Mesenchymal stem cell (in vitro differentiated cells and primary cell): ENCODE measurements around the gene RUNX2.
A peak's percentile ranks its signal among the peaks of the same experiment; 100 is the strongest.

Experiments used
- DNase-seq: peaks from one replicate; pipeline ENCODE4 v3.0.0-alpha.2; 2013
- H2AFZ ChIP-seq: one replicate; pipeline ENCODE4 v1.6.1; 2013; ENCODE audit warnings: low read depth, mild to moderate bottlenecking, control low read depth, inconsistent platforms, low read length, moderate library complexity
- H2AK5ac ChIP-seq: 2 replicates; pipeline ENCODE4 v1.6.1; 2013; ENCODE audit warnings: low read length, moderate library complexity, mild to moderate bottlenecking, inconsistent platforms; ENCODE audit not compliant: severe bottlenecking
- H2BK120ac ChIP-seq: one replicate; pipeline ENCODE4 v1.6.1; 2013; ENCODE audit warnings: low read depth, mild to moderate bottlenecking, inconsistent platforms, low read length, moderate library complexity
- H2BK12ac ChIP-seq, 2 experiments: one replicate each; pipeline ENCODE4 v1.6.1; 2013; ENCODE audit warnings: inconsistent platforms in 2 of 2, low read length in 2 of 2, mild to moderate bottlenecking in 2 of 2, moderate library complexity in 2 of 2, control low read depth in 1 of 2
- H2BK15ac ChIP-seq: one replicate; pipeline ENCODE4 v1.6.1; 2013; ENCODE audit warnings: mild to moderate bottlenecking, low read depth, inconsistent platforms; ENCODE audit not compliant: poor library complexity, severe bottlenecking
- H2BK5ac ChIP-seq: 2 replicates; pipeline ENCODE4 v1.6.1; 2013; ENCODE audit warnings: low read depth, mild to moderate bottlenecking, low read length, control low read depth, inconsistent platforms; ENCODE audit not compliant: poor library complexity, severe bottlenecking
- H3K14ac ChIP-seq, 2 experiments: one replicate each; pipeline ENCODE4 v1.6.1; 2013; ENCODE audit warnings: inconsistent platforms in 2 of 2, low read length in 2 of 2, control low read depth in 1 of 2, mild to moderate bottlenecking in 1 of 2, moderate library complexity in 1 of 2
- H3K18ac ChIP-seq, 2 experiments: one replicate each; pipeline ENCODE4 v1.6.1; 2013; ENCODE audit warnings: inconsistent platforms in 2 of 2, low read length in 2 of 2, control low read depth in 1 of 2, low read depth in 1 of 2, mild to moderate bottlenecking in 1 of 2
- H3K23ac ChIP-seq, 2 experiments: one replicate each; pipeline ENCODE4 v1.6.1; 2013; ENCODE audit warnings: inconsistent platforms in 2 of 2, low read length in 2 of 2, mild to moderate bottlenecking in 2 of 2, moderate library complexity in 2 of 2, control low read depth in 1 of 2
- H3K27ac ChIP-seq: 2 replicates; pipeline ENCODE4 v1.5.1; 2013; ENCODE audit warnings: mild to moderate bottlenecking, moderate library complexity, low read length, control low read depth, inconsistent platforms; ENCODE audit not compliant: poor library complexity, severe bottlenecking
- H3K27me3 ChIP-seq, 2 experiments: 2 replicates each; pipeline versions ENCODE4 v1.6.1 to v1.7.0; 2013; ENCODE audit warnings: low read length in 2 of 2, mild to moderate bottlenecking in 2 of 2, moderate library complexity in 2 of 2, control low read depth in 1 of 2, inconsistent platforms in 1 of 2; ENCODE audit not compliant: control insufficient read depth in 1 of 2, insufficient read depth in 1 of 2
- H3K36me3 ChIP-seq, 2 experiments: 2 replicates each; pipeline versions ENCODE4 v1.6.1 to v1.7.0; 2013; ENCODE audit warnings: low read length in 2 of 2, control low read depth in 1 of 2, inconsistent platforms in 1 of 2, low read depth in 1 of 2, mild to moderate bottlenecking in 1 of 2; ENCODE audit not compliant: insufficient read depth in 2 of 2, control insufficient read depth in 1 of 2
- H3K4ac ChIP-seq, 2 experiments: one replicate each; pipeline ENCODE4 v1.6.1; 2013; ENCODE audit warnings: inconsistent platforms in 2 of 2, low read length in 2 of 2, mild to moderate bottlenecking in 2 of 2, moderate library complexity in 2 of 2, control low read depth in 1 of 2, low read depth in 1 of 2
- H3K4me1 ChIP-seq: 2 replicates; pipeline ENCODE4 v1.6.1; 2013; ENCODE audit warnings: low read depth, low read length, control low read depth; ENCODE audit not compliant: control insufficient read depth, insufficient read depth
- H3K4me2 ChIP-seq: 2 replicates; pipeline ENCODE4 v1.6.1; 2013; ENCODE audit warnings: low read length, mild to moderate bottlenecking, inconsistent platforms; ENCODE audit not compliant: poor library complexity, severe bottlenecking
- H3K4me3 ChIP-seq, 2 experiments: 2 replicates each; pipeline versions ENCODE4 v1.5.1 to v1.7.0; 2013; ENCODE audit warnings: low read length in 2 of 2, mild to moderate bottlenecking in 2 of 2, control low read depth in 1 of 2, low read depth in 1 of 2; ENCODE audit not compliant: insufficient read depth in 1 of 2
- H3K79me1 ChIP-seq: replicated peaks from 2 replicates; pipeline ENCODE4 v1.6.1; 2013; ENCODE audit warnings: mild to moderate bottlenecking, control low read depth, low read length, inconsistent platforms; ENCODE audit not compliant: poor library complexity, severe bottlenecking
- H3K9ac ChIP-seq: 2 replicates; pipeline ENCODE4 v1.7.0; 2013; ENCODE audit warnings: mild to moderate bottlenecking, low read length, moderate library complexity
- H3K9me3 ChIP-seq: 2 replicates; pipeline ENCODE4 v1.7.0; 2013; ENCODE audit warnings: mild to moderate bottlenecking, low read length; ENCODE audit not compliant: control insufficient read depth
- H4K8ac ChIP-seq: one replicate; pipeline ENCODE4 v1.6.1; 2013; ENCODE audit warnings: inconsistent platforms, mild to moderate bottlenecking, low read length, moderate library complexity
- H4K91ac ChIP-seq: one replicate; pipeline ENCODE4 v1.6.1; 2013; ENCODE audit warnings: mild to moderate bottlenecking, low read length, inconsistent platforms
- WGBS: methylation state at CpG from one replicate; pipeline ENCODE4 v1.1.7; 2013; ENCODE audit warnings: mixed read lengths; 5-methylcytosine and 5-hydroxymethylcytosine counted together

The RUNX2 gene

GRCh38 chr6:45616209-45616608, 288.1 kb downstream of the RUNX2 start:
- no peak overlapping the region for H2BK12ac ChIP-seq
- H2AFZ ChIP-seq, result no peak overlapping the region
- no CpG with 5 or more reads among the region's 1 CpG for WGBS
- peaks cover 0 to 6% of the 10 kb centered on the region in 2 experiments for H3K36me3 ChIP-seq
- H2BK5ac ChIP-seq, result no peak overlapping the region
- H3K9me3 ChIP-seq, result no peaks in the 10 kb centered on the region
- no peak overlapping the region for H3K4me3 ChIP-seq
- peaks cover 3% of the 10 kb centered on the region for H3K79me1 ChIP-seq
- no peak overlapping the region for H2AK5ac ChIP-seq
- no peak overlapping the region for H3K4me2 ChIP-seq
- no peak overlapping the region for H3K27ac ChIP-seq
- H3K4ac ChIP-seq, result no peak overlapping the region
- H3K27me3 ChIP-seq, result no peaks in the 10 kb centered on the region
- H3K14ac ChIP-seq, result no peak overlapping the region
- no peak overlapping the region for H2BK120ac ChIP-seq
- H3K18ac ChIP-seq, result no peak overlapping the region
- no peak overlapping the region for H2BK15ac ChIP-seq
- no peak overlapping the region for H4K8ac ChIP-seq
- no peak overlapping the region for H3K23ac ChIP-seq
- no peak for DNase-seq
- no peak overlapping the region for H4K91ac ChIP-seq
- H3K9ac ChIP-seq, result no peak overlapping the region
- peaks cover 3% of the 10 kb centered on the region for H3K4me1 ChIP-seq

- H2AFZ ChIP-seq, result no peak overlapping the region
- 100% methylated on average over 2 of the region's 3 CpGs for WGBS
Measured at GRCh38 chr6:45617441-45617840, 289.3 kb downstream of the RUNX2 start.

GRCh38 chr6:45618259-45618658, 290.1 kb downstream of the RUNX2 start:
- Histone ChIP-seq H2BK5ac (no peak overlapping the region), H2BK120ac (no peak overlapping the region), H3K9me3 (no peaks in the 10 kb centered on the region), H3K23ac (no peak overlapping the region), H3K18ac (peak overlapping the region in 1 of 2 experiments; percentile 57), H3K4me3 (no peak overlapping the region), H4K91ac (no peak overlapping the region), H2BK12ac (no peak overlapping the region), H3K79me1 (peaks cover 3% of the 10 kb centered on the region), H2AFZ (no peak overlapping the region), H4K8ac (no peak overlapping the region), H3K27ac (no peak overlapping the region), H3K9ac (no peak overlapping the region), H3K4me1 (peaks cover 3% of the 10 kb centered on the region), H2AK5ac (peak overlapping the region; percentile 72), H2BK15ac (no peak overlapping the region), H3K4me2 (no peak overlapping the region), H3K27me3 (no peaks in the 10 kb centered on the region), H3K36me3 (peaks cover 0 to 6% of the 10 kb centered on the region in 2 experiments), H3K14ac (no peak overlapping the region), H3K4ac (no peak overlapping the region)
- DNase-seq, result no peak
- 92% methylated on average over 2 of the region's 2 CpGs for WGBS

More at GRCh38 chr6:45617441-45617840, 289.3 kb downstream of the RUNX2 start:
- Histone ChIP-seq H4K8ac (no peak overlapping the region), H3K14ac (no peak overlapping the region), H3K4me1 (peaks cover 3% of the 10 kb centered on the region), H2BK12ac (no peak overlapping the region), H3K9ac (no peak overlapping the region), H3K9me3 (no peaks in the 10 kb centered on the region), H3K36me3 (peaks cover 0 to 6% of the 10 kb centered on the region in 2 experiments), H3K27me3 (no peaks in the 10 kb centered on the region), H3K18ac (no peak overlapping the region), H3K4me2 (no peak overlapping the region), H3K79me1 (peaks cover 3% of the 10 kb centered on the region), H2BK120ac (no peak overlapping the region), H3K4ac (no peak overlapping the region), H3K4me3 (no peak overlapping the region), H2AK5ac (no peak overlapping the region), H4K91ac (no peak overlapping the region), H3K27ac (no peak overlapping the region), H3K23ac (no peak overlapping the region), H2BK5ac (no peak overlapping the region), H2BK15ac (no peak overlapping the region)
- DNase-seq, result no peak

- Histone ChIP-seq H3K4ac (peak overlapping the region in 1 of 2 experiments; percentile 58), H4K91ac (no peak overlapping the region), H3K27me3 (no peaks in the 10 kb centered on the region), H2BK15ac (no peak overlapping the region), H3K14ac (no peak overlapping the region), H2AFZ (no peak overlapping the region), H3K4me1 (peaks cover 3% of the 10 kb centered on the region), H3K23ac (no peak overlapping the region), H2BK5ac (no peak overlapping the region), H3K9me3 (no peaks in the 10 kb centered on the region), H4K8ac (no peak overlapping the region), H2AK5ac (no peak overlapping the region), H3K36me3 (peaks cover 0 to 6% of the 10 kb centered on the region in 2 experiments), H3K4me3 (no peak overlapping the region), H2BK12ac (peak overlapping the region in 1 of 2 experiments; percentile 86), H3K79me1 (peaks cover 3% of the 10 kb centered on the region), H3K4me2 (no peak overlapping the region), H3K27ac (no peak overlapping the region), H3K9ac (no peak overlapping the region), H3K18ac (peak overlapping the region in 1 of 2 experiments; percentile 34), H2BK120ac (no peak overlapping the region)
- 69% methylated on average over 9 of the region's 11 CpGs for WGBS
- DNase-seq, result peak; percentile 40
Measured at GRCh38 chr6:45619211-45619760, 291.2 kb downstream of the RUNX2 start.
